ENCODE measurements around the gene SYS1. TPM values are rescaled to one million over a fixed set of nuclear protein-coding genes. Genes with fewer than 3 reads are reported as not detected.

The SYS1 gene
- total RNA-seq, 5 donors from 2014 or later (not counting 1 experiment from before 2014, with no cell fraction given): 53.1 to 86.9 (median 58.2) TPM

DNA sequence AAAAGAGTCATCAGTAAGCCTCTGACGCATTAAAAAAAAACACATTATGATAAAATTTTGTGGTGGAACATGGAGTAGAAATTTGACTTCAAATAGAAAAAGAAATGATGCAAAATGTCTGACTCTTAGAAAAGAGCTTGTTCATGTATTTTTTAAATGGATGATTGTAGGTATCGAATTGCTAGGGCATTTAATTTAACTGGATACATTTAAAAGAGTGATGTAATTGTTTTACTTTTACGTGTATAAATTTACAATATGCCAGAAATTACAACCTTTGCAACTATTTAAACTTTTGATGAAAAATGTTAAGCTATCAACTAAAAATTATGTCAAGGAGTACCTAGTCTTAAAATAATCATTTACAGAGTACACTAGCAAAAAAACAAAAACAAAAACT, 10.2 kb upstream of the SYS1 start:
- Mint-ChIP-seq H3K27ac (no peak overlapping the region), H3K27me3 (no peaks in the 10 kb centered on the region), H3K4me1 (peaks cover 0 to 33% (median 31%) of the 10 kb centered on the region in 3 donors), H3K9me3 (no peaks in the 10 kb centered on the region), H3K36me3 (no peaks in the 10 kb centered on the region), H3K4me3 (no peak overlapping the region)
- Histone ChIP-seq H3K36me3 (ENCODE audit: control insufficient read depth in 2 of 2, extremely low read depth in 1 of 2, insufficient read depth in 1 of 2, low read length in 1 of 2) (no peaks in the 10 kb centered on the region), H3K9me3 (no peaks in the 10 kb centered on the region), H3K4me3 (ENCODE audit: control insufficient read depth in 1 of 2, extremely low read depth in 1 of 2, low read length in 1 of 2) (no peak overlapping the region), H3K27ac (ENCODE audit: low read length) (no peak overlapping the region), H3K27me3 (replicated peaks in 1 of 2; ENCODE audit: control insufficient read depth in 2 of 2, extremely low read depth in 1 of 2, insufficient read depth in 2 of 2, low read length in 1 of 2) (peaks cover 0 to 4% of the 10 kb centered on the region in 2 experiments), H3K4me1 (ENCODE audit: control insufficient read depth in 1 of 2, extremely low read depth in 1 of 2, insufficient read depth in 2 of 2, low read length in 2 of 2) (peaks cover 0 to 8% of the 10 kb centered on the region in 2 experiments)
- POLR2A ChIA-PET: interaction anchor here in 1 of 2 donors (0.6 kb wide), 1 partner anchor 87 kb away, joined by 3 read pairs; no protein-coding TSS in a partner anchor
- no peak for ATAC-seq (replicated peaks in 1 of 4)
- WGBS (ENCODE audit: insufficient coverage): no CpG with 5 or more reads among the region's 3 CpGs
- DNase-seq: no peak
- CTCF ChIA-PET: interaction anchor here (0.5 to 1.9 kb wide), 5 partner anchors 10 to 84 kb away, joined by 3 to 7 read pairs (median 5); partner anchors contain the start of gene SYS1 (in 1 of the 2)

DNA sequence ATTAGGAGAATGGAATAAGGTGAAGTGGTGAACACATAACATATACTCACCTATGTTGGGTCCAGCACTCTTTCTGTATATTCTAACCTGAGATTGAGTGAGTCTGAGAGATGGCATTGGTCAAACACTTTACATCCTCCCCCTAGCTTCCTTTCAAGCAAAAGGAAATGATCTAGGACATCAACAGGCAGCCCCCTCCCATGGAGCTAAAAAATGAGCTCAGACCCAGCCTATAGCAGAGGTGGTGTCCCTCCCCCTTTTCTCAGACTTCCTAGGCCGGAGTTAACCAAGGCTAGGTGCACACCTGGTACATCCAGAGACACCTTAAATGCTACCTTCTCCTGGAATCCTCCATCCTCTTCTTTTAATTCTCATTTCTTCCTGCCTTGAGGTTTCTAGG, 9.2 kb upstream of the SYS1 start:
- H3K9me3 Mint-ChIP-seq: no peaks in the 10 kb centered on the region
- Histone ChIP-seq H3K27ac (ENCODE audit: low read length) (no peak overlapping the region), H3K4me1 (ENCODE audit: control insufficient read depth in 1 of 2, extremely low read depth in 1 of 2, insufficient read depth in 2 of 2, low read length in 2 of 2) (peaks cover 0 to under 1% of the 10 kb centered on the region in 2 experiments), H3K4me3 (ENCODE audit: control insufficient read depth in 1 of 2, extremely low read depth in 1 of 2, low read length in 1 of 2) (no peak overlapping the region), H3K9me3 (no peaks in the 10 kb centered on the region), H3K27me3 (replicated peaks in 1 of 2; ENCODE audit: control insufficient read depth in 2 of 2, extremely low read depth in 1 of 2, insufficient read depth in 2 of 2, low read length in 1 of 2) (no peaks in the 10 kb centered on the region), H3K36me3 (ENCODE audit: control insufficient read depth in 2 of 2, extremely low read depth in 1 of 2, insufficient read depth in 1 of 2, low read length in 1 of 2) (no peaks in the 10 kb centered on the region)
- H3K36me3 Mint-ChIP-seq: no peaks in the 10 kb centered on the region
- H3K4me1 Mint-ChIP-seq: peaks cover 0 to 36% (median 30%) of the 10 kb centered on the region in 3 donors
- no peak for DNase-seq
- 80% methylated on average over 1 of the region's 1 CpG for WGBS (ENCODE audit: insufficient coverage)
- POLR2A ChIA-PET: no interaction called here
- no peak for ATAC-seq (replicated peaks in 1 of 4)
- H3K4me3 Mint-ChIP-seq: no peak overlapping the region
- CTCF ChIA-PET: interaction anchor here in 1 of 2 donors (1.9 kb wide), 1 partner anchor 83 kb away, joined by 5 read pairs; no protein-coding TSS in a partner anchor
- peak overlapping the region; percentile 3 to 45 for H3K27ac Mint-ChIP-seq
- no peaks in the 10 kb centered on the region for H3K27me3 Mint-ChIP-seq

DNA sequence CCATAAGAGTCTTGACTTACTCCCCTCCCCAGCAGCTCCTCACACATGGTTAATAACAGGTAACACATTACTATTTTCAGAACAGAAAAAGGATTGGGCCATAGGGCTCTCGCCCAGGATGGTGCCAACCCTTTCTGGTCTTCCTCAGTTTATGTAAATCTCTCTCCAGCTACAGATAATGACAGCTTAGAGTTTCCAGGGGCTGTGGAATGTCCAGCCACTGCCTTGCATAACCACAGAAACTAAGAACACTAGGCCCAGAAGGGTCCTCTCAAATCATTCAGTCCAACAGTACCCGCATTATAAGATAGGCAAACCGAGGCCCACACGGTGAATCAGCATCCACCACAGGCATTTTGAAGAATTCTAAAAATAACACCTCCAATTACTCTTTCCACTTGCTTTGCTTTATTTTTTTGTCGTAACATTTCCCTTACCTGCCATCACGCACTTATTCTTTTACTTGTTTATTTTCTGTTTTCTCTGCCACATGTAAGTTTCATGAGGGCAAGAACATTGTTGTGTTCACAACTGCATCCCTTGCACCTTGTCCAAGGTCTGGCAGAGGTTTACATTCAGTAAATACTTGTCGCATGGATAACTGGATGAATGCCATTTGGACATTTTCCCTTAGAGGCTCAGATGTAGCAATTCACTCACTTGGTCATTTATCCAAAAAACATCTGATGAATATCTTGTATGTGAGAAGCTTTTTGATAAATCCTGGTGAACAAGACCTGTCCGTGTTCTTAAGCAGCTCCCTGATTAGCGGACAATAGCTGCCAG, 8.3 kb upstream of the SYS1 start:
- WGBS (ENCODE audit: insufficient coverage): 69% methylated on average over 7 of the region's 9 CpGs
- Mint-ChIP-seq H3K27me3 (no peaks in the 10 kb centered on the region), H3K4me3 (no peak overlapping the region), H3K36me3 (no peaks in the 10 kb centered on the region), H3K4me1 (peaks cover 0 to 36% (median 30%) of the 10 kb centered on the region in 3 donors), H3K9me3 (no peaks in the 10 kb centered on the region), H3K27ac (peak overlapping the region; percentile 85 to 91)
- Histone ChIP-seq H3K27me3 (replicated peaks in 1 of 2; ENCODE audit: control insufficient read depth in 2 of 2, extremely low read depth in 1 of 2, insufficient read depth in 2 of 2, low read length in 1 of 2) (no peaks in the 10 kb centered on the region), H3K9me3 (no peaks in the 10 kb centered on the region), H3K4me1 (ENCODE audit: control insufficient read depth in 1 of 2, extremely low read depth in 1 of 2, insufficient read depth in 2 of 2, low read length in 2 of 2) (no peaks in the 10 kb centered on the region), H3K27ac (ENCODE audit: low read length) (no peak overlapping the region), H3K4me3 (ENCODE audit: control insufficient read depth in 1 of 2, extremely low read depth in 1 of 2, low read length in 1 of 2) (no peak overlapping the region), H3K36me3 (ENCODE audit: control insufficient read depth in 2 of 2, extremely low read depth in 1 of 2, insufficient read depth in 1 of 2, low read length in 1 of 2) (no peaks in the 10 kb centered on the region)
- DNase-seq: no peak
- CTCF ChIA-PET: interaction anchor here in 1 of 2 donors (1.9 kb wide), 1 partner anchor 82 kb away, joined by 5 read pairs; no protein-coding TSS in a partner anchor
- ATAC-seq (replicated peaks in 1 of 4): no peak
- POLR2A ChIA-PET: no interaction called here

DNA sequence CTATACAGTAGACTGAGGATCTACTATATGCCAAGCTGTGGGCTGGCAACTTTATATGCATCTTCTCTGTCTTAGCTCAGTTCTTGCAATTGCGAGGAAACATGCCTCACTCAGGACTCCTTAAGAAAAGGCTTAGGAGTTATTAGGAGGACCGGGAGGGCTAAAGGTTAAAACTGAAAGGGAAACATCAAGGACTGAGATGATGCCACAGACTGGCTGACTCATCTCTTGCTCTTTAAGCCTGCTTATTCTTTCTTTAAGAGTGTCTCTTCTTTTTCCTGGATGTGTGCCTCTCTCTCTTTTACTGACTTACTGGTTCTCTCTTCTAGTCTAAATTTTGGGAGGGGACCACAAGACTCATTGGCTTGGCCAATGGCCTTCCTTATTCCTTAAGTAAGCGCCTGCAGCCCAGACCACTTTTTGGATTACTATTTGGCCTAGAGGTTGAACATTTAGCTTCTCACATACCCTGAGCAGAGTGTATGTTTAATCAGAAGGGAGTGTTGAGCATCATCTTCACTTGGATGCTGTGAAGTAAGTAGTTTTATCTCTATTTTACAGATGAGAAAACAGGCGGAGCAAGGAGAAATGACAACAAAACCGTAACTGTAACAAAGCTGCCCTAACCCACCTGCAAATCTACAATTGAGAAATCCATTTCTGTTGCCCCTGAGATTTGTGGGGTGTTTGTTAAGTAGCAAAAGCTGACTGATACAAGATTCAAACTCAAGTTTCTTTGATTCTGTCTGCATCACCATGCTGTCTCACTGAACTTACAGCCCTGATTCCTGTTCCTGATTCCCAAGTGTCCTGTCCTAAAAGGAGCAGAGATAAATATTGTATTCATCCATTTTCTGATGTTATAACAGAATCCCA, 7.5 kb upstream of the SYS1 start:
- H3K9me3 ChIP-seq: no peaks in the 10 kb centered on the region
- no peak overlapping the region for H3K27ac ChIP-seq (ENCODE audit: low read length)
- no peaks in the 10 kb centered on the region for H3K4me1 ChIP-seq (ENCODE audit: control insufficient read depth in 1 of 2, extremely low read depth in 1 of 2, insufficient read depth in 2 of 2, low read length in 2 of 2)
- ChIA-PET POLR2A (no interaction called here), CTCF (interaction anchor here in 1 of 2 donors (0.8 kb wide), 1 partner anchor 81 kb away, joined by 3 read pairs; no protein-coding TSS in a partner anchor)
- no peaks in the 10 kb centered on the region for H3K27me3 Mint-ChIP-seq
- no peaks in the 10 kb centered on the region for H3K9me3 Mint-ChIP-seq
- H3K27me3 ChIP-seq (replicated peaks in 1 of 2; ENCODE audit: control insufficient read depth in 2 of 2, extremely low read depth in 1 of 2, insufficient read depth in 2 of 2, low read length in 1 of 2): no peaks in the 10 kb centered on the region
- no peak overlapping the region for H3K4me3 ChIP-seq (ENCODE audit: control insufficient read depth in 1 of 2, extremely low read depth in 1 of 2, low read length in 1 of 2)
- H3K4me3 Mint-ChIP-seq: no peak overlapping the region
- ATAC-seq (replicated peaks in 1 of 4) (peak in 2 of 4 experiments; percentile 54 to 60), DNase-seq (no peak)
- no CpG with 5 or more reads among the region's 5 CpGs for WGBS (ENCODE audit: insufficient coverage)
- H3K4me1 Mint-ChIP-seq: peaks cover 0 to 36% (median 30%) of the 10 kb centered on the region in 3 donors
- H3K36me3 Mint-ChIP-seq: no peaks in the 10 kb centered on the region
- H3K36me3 ChIP-seq (ENCODE audit: control insufficient read depth in 2 of 2, extremely low read depth in 1 of 2, insufficient read depth in 1 of 2, low read length in 1 of 2): no peaks in the 10 kb centered on the region
- peak overlapping the region; percentile 85 to 91 for H3K27ac Mint-ChIP-seq

DNA sequence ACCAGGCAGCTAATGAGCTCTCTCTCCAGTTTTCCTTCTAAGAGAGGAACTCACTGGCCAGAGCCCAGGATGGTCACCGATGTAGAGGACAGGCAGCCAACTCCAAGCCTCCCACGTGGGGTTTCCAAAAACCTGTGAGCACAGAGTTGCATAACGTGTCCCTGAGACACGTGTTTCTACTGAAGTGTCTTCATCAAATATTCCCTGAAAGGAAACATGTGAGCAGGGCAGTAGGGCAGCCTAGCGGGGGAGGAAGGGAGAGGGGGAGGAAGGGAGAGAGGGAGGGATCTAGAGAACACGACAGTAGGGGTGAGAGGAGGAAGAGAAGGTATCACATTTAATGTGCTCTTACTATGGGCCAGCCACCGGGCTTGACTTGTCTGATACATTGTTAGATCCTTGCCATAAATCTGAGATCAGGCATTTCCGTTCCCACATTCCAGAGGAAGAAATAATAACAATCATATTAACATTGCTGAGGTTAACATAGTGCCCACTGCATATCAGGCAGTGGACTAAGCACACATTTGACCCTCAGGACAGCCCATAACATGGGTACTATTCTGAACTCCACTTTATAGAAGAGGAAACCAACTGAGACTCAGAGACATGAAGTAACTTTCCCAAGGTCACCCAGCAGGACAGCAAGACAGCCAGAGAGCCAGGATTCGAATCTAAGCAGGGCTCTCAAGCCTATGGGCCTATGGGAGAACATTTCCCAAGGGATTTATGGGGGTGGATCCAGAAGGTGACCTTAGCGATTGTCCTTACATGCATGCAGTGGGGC, 4.5 kb upstream of the SYS1 start:
- ATAC-seq (replicated peaks in 1 of 4): no peak
- no peak overlapping the region for H3K27ac ChIP-seq (ENCODE audit: low read length)

More for the DNA sequence above, 4.5 kb upstream of the SYS1 start:
- ChIA-PET CTCF (interaction anchor here in 1 of 2 donors (1.1 to 5.8 kb wide), 2 partner anchors 65 to 78 kb away, joined by 3 to 95 read pairs; no protein-coding TSS in a partner anchor), POLR2A (no interaction called here)
- 61% methylated on average over 7 of the region's 10 CpGs for WGBS (ENCODE audit: insufficient coverage)
- Mint-ChIP-seq H3K36me3 (no peaks in the 10 kb centered on the region), H3K9me3 (no peaks in the 10 kb centered on the region), H3K27me3 (no peaks in the 10 kb centered on the region), H3K4me3 (no peak overlapping the region), H3K4me1 (peaks cover 7 to 44% (median 38%) of the 10 kb centered on the region in 3 donors), H3K27ac (peak overlapping the region in 1 of 2 donors; percentile 0)
- H3K4me1 ChIP-seq (ENCODE audit: control insufficient read depth in 1 of 2, extremely low read depth in 1 of 2, insufficient read depth in 2 of 2, low read length in 2 of 2): peaks cover 0 to 6% of the 10 kb centered on the region in 2 experiments
- no peak for DNase-seq
- no peaks in the 10 kb centered on the region for H3K9me3 ChIP-seq
- H3K4me3 ChIP-seq (ENCODE audit: control insufficient read depth in 1 of 2, extremely low read depth in 1 of 2, low read length in 1 of 2): no peak overlapping the region
- no peaks in the 10 kb centered on the region for H3K27me3 ChIP-seq (replicated peaks in 1 of 2; ENCODE audit: control insufficient read depth in 2 of 2, extremely low read depth in 1 of 2, insufficient read depth in 2 of 2, low read length in 1 of 2)
- no peaks in the 10 kb centered on the region for H3K36me3 ChIP-seq (ENCODE audit: control insufficient read depth in 2 of 2, extremely low read depth in 1 of 2, insufficient read depth in 1 of 2, low read length in 1 of 2)
